Dermis microvascular lymphatic vessel endothelial cell (primary cell): ENCODE data around the gene TBXAS1. TPM values are rescaled to one million over a fixed set of nuclear protein-coding genes. Genes with fewer than 3 reads are reported as not detected.
A peak's percentile ranks its signal among the peaks of the same experiment; 100 is the strongest.
"Not testable (repeated sequence)": the region's sequence is repeated elsewhere in the genome, so short reads cannot be mapped to it uniquely, and the experiment has no call there.

Experiments
- DNase-seq, 2 donors: peaks; one replicate each; pipeline versions ENCODE4 v3.0.0 to v3.0.0-alpha.2; 2010; ENCODE audit warnings: low read depth in 2 of 2
- total RNA-seq: library from RNA; depleted of rRNA; stranded (reverse); fragments of >200 nt; gene quantifications from 2 replicates; pipeline ENCODE4 v1.2.1, GENCODE V29; 2014

The TBXAS1 gene
- total RNA-seq, 1 donor from 2014 or later: 0.64 TPM

DNA sequence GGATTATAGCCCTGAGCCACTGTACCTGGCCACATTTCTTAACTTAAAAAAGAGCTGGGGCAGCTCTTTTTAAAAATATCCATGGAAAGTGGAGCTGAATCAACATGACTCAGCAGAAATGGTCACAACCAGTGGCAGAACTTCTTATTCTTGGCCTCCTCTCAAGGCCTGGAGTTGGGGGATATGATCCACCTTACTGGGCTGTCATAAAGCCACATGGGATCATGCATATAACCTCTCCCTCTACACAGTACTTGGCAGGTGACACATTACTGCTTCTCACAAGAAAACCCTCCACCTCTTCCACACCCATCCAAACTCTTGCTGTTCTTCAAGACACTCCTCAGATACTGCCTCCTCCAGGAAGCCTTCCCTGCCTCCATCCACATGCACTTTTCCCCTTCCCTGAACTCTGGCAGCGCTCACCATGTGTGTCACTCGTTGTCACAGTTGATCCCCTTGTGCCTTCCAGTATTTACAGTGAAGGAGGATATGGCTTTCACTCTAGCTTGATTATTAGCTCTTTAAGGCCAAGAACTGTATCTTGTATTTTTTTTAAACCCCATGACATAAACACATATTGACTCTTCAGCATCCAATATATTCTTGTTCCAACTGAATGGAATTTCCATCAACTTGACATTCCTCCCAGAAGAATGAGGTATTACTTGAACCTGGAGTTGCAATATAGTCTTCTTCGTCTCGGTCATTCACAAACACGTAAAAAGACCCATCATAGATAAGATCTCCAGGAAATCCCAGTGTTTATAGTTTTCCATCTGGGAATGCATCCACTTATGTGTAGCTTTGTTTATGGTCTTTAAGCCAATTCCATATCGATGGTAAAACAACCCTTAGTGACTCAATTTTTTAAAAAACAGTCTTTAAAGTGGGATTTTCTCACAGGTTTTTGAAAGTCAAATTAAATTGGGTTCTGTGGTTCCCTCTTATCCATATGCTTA, 85.5 kb downstream of the TBXAS1 start:
- peak in 1 of 2 donors; percentile 38 for DNase-seq

DNA sequence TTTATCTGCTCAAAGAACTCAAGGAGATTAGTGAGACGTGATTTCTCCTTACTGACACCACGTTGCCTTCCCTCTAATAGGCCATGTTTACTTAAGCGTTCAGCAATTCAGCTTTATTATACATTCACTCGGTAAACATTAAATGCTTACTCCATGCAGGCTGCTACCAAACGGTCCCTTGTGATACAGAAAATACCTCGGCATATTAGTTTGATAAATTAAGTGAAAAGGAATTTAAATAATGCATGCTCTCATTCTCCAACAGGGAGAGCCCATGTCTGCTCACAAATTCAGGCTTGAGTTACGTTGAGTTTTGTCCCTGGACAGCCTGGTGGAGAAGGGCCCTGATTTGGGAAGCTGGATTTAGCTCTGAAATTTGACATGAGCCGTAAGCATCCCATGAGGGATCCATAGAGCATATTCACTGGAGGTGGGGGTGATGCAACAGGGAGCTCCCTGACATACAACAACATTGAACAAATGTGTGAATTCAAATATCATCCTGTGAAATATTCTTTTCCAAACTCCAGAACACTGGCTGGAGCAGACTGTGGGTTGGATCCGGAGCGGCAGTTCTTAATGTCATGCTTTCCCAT, 86.3 kb downstream of the TBXAS1 start:
- no peak for DNase-seq

DNA sequence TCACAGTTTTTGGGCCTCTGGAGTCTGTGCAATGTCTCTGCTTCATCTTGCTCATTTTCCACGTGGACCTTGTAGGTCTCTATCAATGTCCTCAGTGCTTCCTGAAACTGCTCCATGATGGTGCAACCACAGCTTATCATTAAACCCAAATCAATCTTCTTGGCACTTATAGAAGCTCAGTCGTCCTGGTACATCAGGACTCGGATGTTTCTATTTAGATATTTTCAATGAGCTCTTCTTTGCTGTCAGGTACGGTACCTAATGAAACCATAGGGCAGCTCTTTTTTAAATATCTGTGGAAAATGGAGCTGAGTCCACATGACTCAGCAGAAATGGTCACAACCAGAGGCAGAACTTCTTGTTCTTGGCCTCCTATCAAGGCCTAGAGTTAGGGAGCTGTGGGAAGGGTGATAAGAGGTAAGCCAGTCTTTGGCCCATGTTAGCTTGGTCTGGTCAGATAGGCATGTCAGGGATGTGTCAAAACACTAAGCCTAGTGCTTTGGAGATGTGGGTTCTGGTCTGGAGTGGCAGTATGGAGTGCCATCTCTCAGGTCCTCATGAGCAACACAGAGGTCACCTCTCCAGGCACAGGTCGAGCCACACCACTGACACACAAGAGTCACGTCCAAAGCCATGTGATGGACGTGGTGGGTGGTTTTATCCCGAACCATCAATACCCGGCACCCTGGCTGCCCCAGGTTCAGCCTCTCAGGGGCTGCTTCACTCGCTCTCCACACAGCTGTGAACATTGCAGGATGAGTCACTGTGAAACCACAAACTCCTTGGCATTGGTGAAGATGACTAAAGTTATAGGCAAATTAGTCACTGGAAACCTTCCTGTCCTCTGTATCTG, 87.0 kb downstream of the TBXAS1 start:
- peak in 1 of 2 donors; percentile 91 for DNase-seq

DNA sequence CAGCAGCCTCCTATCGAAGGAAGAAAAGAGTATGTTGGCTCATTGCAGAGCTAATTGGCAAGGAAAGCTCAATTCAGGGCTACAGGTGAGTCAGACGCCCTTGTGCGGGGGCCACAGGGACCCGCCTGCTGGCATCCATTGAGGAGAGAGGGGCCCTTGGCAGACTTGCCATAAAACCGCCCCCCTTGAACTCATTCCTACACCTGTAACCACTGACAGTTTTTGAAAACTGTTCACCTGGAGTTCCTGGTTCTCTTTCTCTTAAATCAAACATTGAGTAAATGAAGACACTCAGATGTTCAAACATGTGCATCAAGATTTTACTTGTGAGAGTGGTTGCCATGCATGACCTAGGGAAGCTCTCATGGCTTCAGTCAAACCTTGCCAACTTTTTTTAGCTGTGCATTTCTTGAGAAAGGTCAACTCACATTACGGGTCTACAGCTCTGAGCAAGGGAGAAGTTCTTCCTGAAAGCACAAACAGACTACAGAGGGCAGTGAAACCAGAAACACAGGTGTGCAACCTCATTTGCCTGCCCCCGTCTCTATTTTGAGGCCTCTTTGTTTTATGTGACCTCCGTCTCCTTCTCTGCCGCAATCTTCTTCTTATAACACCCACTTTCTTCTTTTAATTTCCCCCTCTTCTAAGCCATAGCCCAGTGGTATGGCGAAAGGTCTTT, 87.8 kb downstream of the TBXAS1 start:
- no peak for DNase-seq

DNA sequence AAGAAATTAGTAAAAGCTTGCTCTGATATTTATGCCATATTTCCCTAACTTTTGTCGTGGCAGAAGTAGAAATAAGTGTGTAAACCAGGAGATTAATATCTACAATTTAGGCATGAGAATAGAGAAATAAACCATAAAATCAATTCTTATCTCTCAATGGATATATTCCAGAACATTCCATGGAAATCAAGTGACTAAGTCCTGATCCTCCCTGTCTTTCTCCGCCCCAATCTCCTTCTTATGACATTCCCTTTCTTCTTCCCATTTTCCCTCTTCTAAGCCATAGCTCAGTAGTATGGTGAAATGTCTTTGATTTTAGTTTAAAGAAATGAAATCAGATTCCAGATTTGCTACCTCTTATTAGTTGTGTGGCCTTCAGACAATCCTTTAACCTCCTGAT, 88.8 kb downstream of the TBXAS1 start:
- no peak for DNase-seq

DNA sequence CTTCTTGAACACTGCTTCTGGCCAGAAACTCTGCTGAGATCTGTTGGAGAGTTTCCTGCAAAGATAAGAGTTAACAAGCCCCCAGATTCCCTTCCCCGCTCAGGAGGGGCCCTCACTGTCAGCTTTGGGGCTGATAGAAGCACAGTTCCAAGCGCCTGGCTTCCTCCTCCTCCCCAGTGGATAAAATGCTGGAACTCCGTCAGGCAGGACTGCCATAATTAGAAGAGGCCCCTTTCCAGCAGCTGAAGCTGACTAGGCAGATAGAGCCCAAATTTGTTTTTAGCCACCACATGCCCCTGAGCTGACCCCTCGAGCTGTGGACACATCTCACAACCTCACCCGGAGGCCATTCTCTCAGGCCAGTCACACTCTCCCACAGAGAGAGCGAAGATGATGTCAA, 89.4 kb downstream of the TBXAS1 start:
- DNase-seq: no peak

DNA sequence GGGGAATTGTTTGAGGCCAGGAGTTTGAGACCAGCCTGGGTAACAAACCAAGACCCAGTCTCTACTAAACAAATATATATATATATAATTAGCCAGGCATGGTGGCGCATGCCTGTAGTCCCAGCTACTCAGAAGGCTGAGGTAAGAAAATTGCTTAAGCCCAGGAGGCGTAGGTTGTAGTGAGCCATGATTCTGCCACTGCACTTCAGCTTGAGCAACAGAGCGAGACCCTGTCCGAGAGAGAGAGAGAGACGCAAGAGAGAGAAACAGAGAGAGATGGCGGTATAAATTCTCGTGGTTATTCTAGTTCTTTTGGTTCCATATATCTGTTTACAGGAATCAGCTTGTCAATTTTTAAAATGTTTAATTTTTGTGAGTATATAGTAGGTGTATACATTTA, 94.0 kb downstream of the TBXAS1 start:
- no peak for DNase-seq

DNA sequence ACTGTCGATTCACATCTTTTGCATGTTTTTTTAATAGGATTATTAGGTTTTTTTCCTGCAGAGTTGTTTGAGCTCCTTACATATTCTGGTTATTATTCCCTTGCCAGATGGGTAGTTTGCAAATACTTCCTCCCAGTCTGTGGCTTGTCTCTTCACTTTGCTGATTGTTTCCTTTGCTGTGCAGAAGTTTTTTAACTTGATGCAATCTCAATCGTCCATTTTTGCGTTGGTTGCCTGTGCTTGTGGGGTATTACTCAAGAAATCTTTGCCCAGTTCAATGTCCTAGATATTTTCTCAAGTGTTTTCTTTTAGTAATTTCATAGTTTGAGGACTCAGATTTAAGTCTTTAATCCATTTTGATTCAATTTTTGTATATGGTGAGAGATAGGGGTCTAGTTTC, 95.4 kb downstream of the TBXAS1 start:
- DNase-seq: no peak

DNA sequence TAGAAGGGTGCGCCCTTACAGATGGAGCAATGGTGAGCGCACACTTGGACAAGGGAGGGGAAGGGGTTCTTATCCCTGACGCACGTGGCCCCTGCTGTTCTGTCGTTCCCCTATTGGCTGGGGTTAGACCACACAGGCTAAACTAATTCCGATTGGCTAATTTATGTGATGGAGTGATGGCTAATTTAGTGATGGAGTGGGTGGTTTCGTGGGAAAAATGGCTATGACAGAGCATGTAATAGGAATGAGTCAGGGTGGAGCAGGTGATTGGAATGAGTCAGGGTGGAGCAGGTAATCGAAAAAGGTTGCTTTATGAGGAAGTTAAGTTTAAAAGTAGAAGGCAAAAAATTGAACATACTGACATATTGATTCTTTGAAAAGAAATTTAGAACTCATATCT, 100.2 kb downstream of the TBXAS1 start:
- DNase-seq: not testable (repeated sequence)

DNA sequence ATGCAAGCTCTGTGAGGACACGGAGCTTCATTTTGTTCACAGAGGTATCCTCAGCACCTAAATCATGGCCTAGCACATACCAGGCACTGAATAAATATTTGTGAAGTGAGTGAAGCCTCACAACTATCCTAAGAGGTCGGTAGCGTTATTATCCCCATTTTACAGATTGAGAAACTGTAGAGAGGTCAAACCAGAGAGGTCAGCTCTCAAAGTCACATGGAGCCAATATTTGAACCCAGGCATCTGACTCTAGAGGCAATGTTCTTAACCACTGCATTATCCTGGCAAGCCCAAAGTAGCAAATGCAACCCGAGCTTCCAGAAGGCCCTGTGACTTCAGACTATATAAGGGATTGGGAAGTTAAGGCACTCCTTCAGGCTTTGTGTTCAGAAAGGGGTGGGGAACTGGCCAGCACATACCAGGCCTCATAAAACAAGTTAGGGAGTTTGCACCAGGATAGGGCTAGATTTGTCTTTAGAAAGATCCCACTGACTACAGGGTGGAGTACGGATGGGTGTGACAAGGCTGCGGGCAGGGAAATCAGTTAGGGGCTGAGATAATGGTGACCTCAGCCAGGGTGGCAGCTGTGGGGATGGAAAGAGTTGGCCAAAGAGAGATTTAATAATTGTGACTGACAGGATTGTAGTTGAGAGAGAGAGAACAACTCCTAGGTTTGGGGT, 101.4 kb downstream of the TBXAS1 start:
- DNase-seq: no peak

DNA sequence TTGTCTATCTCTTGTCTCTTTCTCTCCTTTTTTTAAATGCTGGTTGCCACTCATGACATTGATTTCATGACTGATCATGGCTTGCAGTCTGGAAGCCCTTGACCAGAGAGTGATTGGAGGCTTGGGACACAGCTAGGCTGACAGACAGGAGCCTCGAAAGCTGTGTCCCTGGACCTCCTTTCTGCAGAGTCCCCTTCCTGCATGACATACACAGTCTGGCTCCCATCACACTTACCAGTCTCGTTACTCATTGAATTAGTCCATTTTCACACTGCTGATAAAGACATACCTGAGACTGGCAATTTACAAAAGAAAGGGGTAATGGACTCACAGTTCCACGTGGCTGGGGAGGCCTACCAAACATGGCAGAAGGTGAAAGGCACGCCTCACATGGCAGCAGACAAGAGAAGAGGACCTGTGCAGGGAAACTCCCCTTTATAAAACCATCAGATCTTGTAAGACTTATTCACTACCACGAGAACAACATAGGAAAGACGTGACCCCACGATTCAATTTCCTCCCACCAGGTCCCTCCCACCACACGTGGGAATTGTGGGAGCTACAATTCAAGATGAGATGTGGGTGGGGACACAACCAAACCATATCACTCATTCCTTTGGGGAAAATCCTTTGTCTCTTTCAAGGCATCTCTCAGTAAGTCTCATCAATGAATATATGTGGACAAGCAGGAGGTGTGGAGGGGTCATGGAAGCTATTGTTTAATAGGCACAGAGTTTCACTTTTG, 102.3 kb downstream of the TBXAS1 start:
- DNase-seq: no peak

DNA sequence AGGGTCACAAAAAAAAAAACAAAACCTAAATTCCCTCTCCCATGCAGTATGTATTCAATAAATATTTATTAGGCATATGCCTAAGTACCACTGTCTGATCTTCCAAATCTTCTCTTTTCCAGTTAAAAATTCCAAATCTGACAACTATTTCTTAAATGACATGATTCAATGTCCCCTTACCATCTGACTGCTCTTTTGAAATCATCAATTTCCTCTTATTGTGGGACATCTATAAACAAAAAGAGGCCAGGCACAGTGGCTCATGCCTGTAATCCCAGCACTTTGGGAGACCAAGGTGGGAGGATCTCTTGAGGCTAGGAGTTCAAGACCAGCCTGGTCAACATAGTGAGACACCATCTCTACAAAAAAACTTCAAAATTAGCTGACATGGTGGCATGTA, 103.5 kb downstream of the TBXAS1 start:
- no peak for DNase-seq

DNA sequence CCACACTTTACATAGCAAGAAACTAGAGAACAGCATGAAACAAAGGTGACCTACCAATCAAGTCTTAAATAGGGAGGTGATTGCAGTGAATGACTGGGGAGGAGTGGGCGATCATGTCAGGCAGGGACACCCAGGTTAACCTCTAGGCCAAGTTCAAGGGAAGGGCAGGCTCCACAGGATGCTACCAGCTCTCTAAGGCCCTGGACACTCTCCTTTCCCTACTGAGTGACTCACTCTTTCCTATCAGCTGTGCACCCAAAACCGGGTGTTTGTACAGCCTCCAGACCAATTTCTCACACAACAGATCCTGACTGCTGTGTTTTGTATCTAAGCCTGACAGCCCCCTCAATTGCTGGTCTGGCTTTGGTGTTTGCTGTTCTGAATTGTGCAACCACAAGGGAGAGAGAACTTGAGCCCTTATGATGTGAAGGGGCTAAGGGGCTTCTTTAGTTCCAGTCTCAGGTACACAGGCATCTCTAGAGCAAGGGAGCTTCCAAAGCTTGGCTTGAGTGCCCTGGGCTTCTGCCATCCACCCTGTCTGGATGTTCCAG, 107.8 kb downstream of the TBXAS1 start:
- peak; percentile 9 to 82 for DNase-seq

DNA sequence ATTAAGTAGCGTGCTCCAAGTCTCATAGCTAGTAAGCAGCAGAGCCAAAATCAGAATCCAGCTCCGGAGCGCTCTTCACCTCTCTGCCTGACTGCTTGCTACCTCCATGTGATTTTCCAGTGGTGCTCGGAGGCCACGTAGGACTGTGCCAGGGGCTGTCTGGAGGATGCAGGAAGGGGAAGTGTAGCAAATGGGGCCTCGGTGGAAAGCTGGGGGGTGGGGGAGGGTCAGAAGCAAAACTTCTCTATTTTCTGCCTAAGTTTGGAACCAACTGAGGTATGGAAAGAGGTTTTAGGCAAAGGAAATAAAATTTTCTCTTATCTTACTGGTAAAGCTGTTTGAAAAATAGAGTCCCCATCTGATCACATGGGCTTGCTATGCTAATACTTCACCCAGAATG, 108.7 kb downstream of the TBXAS1 start:
- peak in 1 of 2 donors; percentile 35 for DNase-seq

DNA sequence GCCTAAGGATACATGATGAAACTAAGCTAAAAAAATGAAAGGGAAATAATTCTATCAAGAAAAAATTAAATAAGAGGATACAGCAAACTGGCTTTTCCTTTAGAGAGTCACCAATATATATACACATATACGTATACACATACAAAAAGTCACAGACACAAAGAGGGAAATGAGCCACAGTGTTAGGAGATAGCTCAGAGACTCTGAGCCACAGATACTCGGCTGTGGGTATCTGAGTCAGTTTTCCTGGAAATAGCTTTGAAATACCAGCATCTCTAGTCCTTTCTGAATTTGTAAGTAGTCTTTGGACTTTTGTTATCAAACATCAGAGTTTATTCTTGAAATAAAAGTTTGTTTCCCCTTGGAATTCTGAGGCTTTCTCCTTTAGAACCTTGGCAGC, 111.8 kb downstream of the TBXAS1 start:
- no peak for DNase-seq

DNA sequence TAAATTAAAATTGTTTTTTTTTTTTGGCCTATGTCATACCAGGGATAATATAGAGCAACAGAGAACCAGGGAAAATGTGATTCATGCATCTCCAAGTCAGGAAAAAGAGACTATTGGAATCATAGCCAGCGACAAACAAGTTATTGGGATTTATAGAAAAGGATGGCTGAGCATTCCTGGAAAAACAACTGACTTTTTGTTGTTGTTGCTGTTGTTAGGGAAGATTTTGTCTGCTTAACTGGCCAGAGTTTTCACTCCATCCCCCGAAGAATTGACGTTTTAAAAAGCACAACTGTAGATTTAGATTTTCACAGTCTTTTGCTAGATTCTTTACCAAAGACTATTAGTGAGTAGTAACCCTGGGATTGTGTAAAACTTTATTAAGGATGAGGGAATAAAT, 112.4 kb downstream of the TBXAS1 start:
- DNase-seq: no peak

DNA sequence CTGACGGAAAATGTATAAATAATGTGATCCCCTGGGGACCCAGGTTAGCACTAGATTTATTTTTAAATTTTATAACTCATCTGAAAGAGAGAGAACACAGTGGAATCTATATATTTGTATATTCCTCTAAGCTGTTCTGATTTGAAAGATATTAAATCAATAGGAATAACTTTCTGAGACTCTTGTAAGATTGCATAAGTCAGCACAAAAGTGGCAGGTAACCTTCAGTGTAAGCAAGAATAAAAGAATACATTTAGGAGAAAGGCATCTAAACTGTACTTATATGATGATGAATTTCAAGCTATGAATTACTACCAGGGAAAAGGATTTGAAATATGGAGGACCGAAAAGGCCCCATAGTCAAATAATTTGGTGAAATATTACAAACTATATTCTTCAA, 112.8 kb downstream of the TBXAS1 start:
- DNase-seq: no peak

DNA sequence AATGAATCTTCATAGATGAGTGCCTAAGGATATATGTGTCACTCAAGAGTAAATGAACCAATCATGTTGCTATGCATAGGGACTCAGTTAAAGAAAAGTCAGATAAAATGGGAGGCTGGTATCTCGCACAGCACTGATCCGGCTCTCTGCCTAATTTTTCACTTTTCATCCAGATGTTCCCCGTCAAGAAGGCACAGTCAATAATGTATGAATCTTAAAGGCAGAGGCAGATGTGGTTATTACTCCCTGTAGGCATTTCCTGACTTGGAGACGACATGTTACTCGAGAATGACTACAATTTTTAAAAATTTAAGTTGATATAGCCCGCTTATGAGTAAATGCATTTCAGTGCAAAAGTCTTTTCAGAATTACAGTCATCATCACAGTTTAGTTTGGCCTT, 113.6 kb downstream of the TBXAS1 start:
- DNase-seq: no peak

DNA sequence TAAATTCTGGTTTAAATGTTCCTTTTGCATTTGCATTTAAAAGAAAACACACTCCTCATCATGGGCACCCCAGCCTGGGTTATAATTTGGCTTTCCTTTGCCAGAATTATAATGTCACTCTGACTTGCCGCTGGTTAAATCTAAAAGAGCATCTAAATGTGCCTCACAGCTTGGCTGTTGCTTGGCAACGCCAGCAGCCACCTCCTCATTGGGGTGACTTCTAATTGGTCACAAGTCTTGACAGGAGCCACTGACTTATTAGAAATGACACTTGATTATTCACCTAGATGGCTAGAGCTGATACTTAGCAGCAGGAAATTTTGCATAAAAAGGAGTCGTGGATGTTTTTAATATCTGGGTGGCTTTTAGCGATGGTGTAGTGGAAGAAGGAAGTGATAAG, 114.3 kb downstream of the TBXAS1 start:
- DNase-seq: no peak

DNA sequence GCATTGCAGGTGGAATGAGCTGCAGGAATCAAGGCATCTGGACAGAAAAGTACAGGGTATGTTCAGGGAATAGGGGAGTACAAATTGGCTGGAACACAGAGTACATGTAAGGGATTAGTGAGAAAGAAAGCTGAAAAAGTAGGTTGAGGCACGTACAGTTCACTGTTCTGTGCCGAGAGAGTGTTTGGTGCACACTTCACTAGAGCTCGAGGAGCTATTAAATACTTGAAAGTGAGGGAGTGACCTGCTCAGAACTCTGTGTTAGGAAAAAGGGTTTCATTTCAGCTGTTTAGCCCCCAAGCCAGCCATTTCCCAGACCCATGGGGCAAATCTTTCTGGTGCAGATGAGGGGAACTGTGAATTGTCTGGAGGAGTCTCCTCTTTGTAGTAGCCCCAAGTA, 115.2 kb downstream of the TBXAS1 start:
- no peak for DNase-seq
